ENCODE data around the gene SPOUT1.
"Not testable (repeated sequence)": the region's sequence is repeated elsewhere in the genome, so short reads cannot be mapped to it uniquely, and the experiment has no call there.

- TF ChIP-seq, protein P1, sequence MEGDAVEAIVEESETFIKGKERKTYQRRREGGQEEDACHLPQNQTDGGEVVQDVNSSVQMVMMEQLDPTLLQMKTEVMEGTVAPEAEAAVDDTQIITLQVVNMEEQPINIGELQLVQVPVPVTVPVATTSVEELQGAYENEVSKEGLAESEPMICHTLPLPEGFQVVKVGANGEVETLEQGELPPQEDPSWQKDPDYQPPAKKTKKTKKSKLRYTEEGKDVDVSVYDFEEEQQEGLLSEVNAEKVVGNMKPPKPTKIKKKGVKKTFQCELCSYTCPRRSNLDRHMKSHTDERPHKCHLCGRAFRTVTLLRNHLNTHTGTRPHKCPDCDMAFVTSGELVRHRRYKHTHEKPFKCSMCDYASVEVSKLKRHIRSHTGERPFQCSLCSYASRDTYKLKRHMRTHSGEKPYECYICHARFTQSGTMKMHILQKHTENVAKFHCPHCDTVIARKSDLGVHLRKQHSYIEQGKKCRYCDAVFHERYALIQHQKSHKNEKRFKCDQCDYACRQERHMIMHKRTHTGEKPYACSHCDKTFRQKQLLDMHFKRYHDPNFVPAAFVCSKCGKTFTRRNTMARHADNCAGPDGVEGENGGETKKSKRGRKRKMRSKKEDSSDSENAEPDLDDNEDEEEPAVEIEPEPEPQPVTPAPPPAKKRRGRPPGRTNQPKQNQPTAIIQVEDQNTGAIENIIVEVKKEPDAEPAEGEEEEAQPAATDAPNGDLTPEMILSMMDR (IDR thresholded peaks at IDR 0.05; ENCODE audit: low read length) = not testable (repeated sequence)
- TF ChIP-seq EZH2 (optimal IDR thresholded peaks at IDR 0.05; ENCODE audit: low read depth, low read length); EZH2phosphoT487 (IDR thresholded peaks at IDR 0.05; ENCODE audit: low read length): not testable (repeated sequence)
Observed at GRCh38 chr9:128843171-128843570, 13.6 kb upstream of the SPOUT1 start.

Measured in MM.1S (cell line).